ENCODE measurements around the gene PPP1R13B.
"Not testable (repeated sequence)": the region's sequence is repeated elsewhere in the genome, so short reads cannot be mapped to it uniquely, and the experiment has no call there.

PPP1R13B gene

GRCh38 chr14:103856607-103857006 is 9.2 kb upstream of the PPP1R13B start:
- no peak for DNase-seq

- no peak for DNase-seq
Measured at GRCh38 chr14:103856105-103856504, 8.7 kb upstream of the PPP1R13B start.

GRCh38 chr14:103855734-103856095 is 8.3 kb upstream of the PPP1R13B start:
- DNase-seq = no peak

- DNase-seq = no peak
Measured at GRCh38 chr14:103854822-103855733, 7.7 kb upstream of the PPP1R13B start.

- no peak for DNase-seq
Measured at GRCh38 chr14:103854017-103854808, 6.8 kb upstream of the PPP1R13B start.

GRCh38 chr14:103849151-103849886 is 1.9 kb upstream of the PPP1R13B start:
- DNase-seq = no peak

GRCh38 chr14:103848175-103849077 is 1.1 kb upstream of the PPP1R13B start:
- no peak for DNase-seq

GRCh38 chr14:103846543-103847450 is 578 bp downstream of the PPP1R13B start:
- DNase-seq = no peak

GRCh38 chr14:103846097-103846496 is 1.3 kb downstream of the PPP1R13B start:
- no peak for DNase-seq

- DNase-seq = no peak
Measured at GRCh38 chr14:103845327-103845726, 2.0 kb downstream of the PPP1R13B start.

GRCh38 chr14:103841265-103841664 is 6.1 kb downstream of the PPP1R13B start:
- DNase-seq = not testable (repeated sequence)

GRCh38 chr14:103840014-103840413 is 7.4 kb downstream of the PPP1R13B start:
- DNase-seq = no peak

GRCh38 chr14:103839579-103839978 is 7.8 kb downstream of the PPP1R13B start:
- DNase-seq = no peak

GRCh38 chr14:103838117-103838516 is 9.3 kb downstream of the PPP1R13B start:
- no peak for DNase-seq

GRCh38 chr14:103836976-103837725 is 10.2 kb downstream of the PPP1R13B start:
- no peak for DNase-seq

- no peak for DNase-seq
Measured at GRCh38 chr14:103834956-103835355, 12.4 kb downstream of the PPP1R13B start.

- DNase-seq = no peak
Measured at GRCh38 chr14:103833711-103834110, 13.7 kb downstream of the PPP1R13B start.

GRCh38 chr14:103832046-103832445 is 15.3 kb downstream of the PPP1R13B start:
- no peak for DNase-seq

- no peak for DNase-seq
Measured at GRCh38 chr14:103830511-103831270, 16.7 kb downstream of the PPP1R13B start.

All from CD4-positive, alpha-beta T cell treated with Interferon gamma for 1 hour (primary cell).